Retinal pigment epithelial cell (primary cell): ENCODE results near the gene VWA5B1.

Experiments used
- DNase-seq: peaks from one replicate; pipeline ENCODE4 v3.0.0-alpha.2; 2010; ENCODE audit warnings: low read depth
- H3K4me3 ChIP-seq: 2 replicates; pipeline ENCODE4 v1.5.1; 2011; ENCODE audit warnings: mild to moderate bottlenecking, low read length, control low read depth, moderate library complexity
- TF ChIP-seq, protein P1 (sequence below): conservative IDR thresholded peaks from 2 replicates; pipeline ENCODE4 v1.5.1; 2011; ENCODE audit warnings: low read depth, low read length, control low read depth, inconsistent platforms

The VWA5B1 gene

DNA sequence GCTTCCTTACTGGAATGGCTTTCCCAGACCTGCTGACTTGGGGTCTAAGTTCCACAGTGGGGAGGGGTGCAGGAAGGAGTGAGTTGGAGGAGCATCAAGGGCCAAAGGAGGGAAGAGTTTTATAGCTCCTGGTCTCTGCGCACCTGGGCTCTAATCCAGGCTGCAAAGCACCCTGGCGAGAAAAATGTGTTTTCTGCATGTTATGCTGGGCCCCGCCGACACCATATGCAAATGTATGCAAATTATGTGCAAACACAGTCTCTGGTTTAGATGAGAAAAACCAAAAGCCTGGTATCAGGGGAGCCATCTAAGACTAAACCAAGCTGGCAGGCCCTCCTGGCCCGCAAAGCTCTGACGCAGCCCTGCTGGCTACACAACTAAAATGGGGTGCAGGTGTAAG lies 95.0 kb downstream of the VWA5B1 start:
- TF ChIP-seq, protein P1, sequence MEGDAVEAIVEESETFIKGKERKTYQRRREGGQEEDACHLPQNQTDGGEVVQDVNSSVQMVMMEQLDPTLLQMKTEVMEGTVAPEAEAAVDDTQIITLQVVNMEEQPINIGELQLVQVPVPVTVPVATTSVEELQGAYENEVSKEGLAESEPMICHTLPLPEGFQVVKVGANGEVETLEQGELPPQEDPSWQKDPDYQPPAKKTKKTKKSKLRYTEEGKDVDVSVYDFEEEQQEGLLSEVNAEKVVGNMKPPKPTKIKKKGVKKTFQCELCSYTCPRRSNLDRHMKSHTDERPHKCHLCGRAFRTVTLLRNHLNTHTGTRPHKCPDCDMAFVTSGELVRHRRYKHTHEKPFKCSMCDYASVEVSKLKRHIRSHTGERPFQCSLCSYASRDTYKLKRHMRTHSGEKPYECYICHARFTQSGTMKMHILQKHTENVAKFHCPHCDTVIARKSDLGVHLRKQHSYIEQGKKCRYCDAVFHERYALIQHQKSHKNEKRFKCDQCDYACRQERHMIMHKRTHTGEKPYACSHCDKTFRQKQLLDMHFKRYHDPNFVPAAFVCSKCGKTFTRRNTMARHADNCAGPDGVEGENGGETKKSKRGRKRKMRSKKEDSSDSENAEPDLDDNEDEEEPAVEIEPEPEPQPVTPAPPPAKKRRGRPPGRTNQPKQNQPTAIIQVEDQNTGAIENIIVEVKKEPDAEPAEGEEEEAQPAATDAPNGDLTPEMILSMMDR, result no peak
- no peak overlapping the region for H3K4me3 ChIP-seq
- DNase-seq, result no peak

DNA sequence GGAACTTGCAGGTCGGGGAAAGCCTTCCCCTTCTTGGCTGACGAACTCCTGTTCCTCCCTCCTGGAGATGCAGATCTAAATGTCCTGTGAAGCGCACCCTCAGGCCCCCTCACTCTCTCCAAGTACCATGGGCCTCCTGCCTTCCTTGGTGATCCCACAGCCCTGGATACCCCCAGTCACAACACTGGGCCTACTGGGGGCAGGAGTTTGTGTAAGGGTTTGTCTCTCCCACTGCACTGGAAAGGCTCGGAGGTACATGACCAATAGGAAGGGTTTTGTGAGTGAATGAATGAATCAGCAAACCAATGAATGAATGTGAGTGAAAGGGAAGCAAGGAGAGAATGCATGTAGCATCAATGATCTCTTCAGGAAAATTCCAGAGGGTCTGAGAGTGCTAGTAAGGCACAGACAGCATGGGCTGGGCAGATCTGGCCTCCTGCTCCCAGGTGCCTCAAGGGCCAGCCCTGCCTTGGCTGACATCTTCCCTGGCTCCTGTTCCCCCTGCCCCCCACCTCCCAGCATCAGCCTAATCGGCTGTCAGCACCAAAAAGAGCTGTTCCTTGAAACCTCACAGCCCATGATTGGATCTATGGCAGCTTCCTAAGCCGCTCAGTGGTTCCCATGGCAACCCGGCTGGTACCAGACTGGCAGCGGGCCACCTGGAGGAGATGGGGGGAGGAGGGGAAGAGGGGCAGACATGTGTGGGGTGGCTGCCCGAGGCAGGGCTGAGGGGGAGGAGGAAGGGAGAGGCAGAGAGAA lies 95.8 kb downstream of the VWA5B1 start:
- TF ChIP-seq, protein P1, result no peak

DNA sequence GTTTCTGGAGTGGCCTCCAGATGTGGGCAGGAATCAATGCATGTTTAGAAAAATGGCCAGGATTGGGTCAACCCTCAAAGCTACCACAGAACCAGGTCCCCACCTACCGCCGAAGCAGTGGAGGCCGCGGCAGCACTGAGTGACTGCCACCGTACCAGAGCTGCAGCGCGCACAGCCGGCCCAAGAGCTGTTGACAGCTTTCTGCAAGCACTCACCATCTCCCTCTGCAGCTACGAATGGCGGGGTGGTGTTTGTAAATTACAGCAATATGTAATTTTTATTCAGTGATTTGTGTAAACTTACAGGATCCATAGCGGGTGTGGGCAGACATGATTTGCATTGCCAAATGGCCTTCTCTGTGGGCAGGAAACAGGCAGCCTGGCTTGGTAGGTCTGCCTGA lies 98.9 kb downstream of the VWA5B1 start:
- H3K4me3 ChIP-seq, result no peak overlapping the region
- TF ChIP-seq, protein P1, result no peak
- DNase-seq, result no peak

More for the DNA sequence above, 95.8 kb downstream of the VWA5B1 start:
- H3K4me3 ChIP-seq, result no peak overlapping the region
- DNase-seq, result no peak

DNA sequence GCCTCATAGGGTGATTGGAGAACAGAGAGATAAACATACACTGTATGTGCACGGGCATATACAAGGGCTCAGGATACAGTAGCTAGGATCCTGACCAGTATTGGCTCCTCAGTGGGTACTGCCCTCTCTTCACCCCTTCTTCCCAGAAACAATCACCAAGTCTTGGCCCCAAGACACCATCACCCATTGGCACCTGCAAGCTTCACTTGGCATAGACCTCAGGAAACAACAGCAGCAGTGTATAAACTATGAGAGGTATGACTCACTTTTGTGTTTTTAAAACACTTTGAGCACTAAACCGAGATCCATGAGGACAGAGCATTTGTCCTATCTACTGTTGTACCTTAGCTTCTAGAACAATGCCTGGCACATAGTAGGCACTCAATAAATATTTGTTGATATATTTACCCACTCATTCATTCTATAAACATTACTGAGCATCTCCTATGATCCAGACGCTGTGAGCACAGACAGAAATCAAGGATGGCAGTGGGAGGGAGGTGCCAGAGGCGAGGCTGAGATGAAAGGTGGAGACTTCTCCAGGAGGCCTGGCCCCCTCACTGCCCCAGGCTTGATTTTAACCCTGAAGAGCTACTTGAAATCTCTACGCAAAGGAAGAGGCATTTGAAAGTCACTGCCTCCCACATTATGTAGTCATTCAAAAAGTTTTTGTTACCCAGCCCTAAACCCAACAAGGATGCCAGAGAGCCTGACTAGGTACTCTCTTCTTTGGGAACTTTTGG lies 100.1 kb downstream of the VWA5B1 start:
- TF ChIP-seq, protein P1, result no peak
- no peak for DNase-seq
- H3K4me3 ChIP-seq, result no peak overlapping the region

DNA sequence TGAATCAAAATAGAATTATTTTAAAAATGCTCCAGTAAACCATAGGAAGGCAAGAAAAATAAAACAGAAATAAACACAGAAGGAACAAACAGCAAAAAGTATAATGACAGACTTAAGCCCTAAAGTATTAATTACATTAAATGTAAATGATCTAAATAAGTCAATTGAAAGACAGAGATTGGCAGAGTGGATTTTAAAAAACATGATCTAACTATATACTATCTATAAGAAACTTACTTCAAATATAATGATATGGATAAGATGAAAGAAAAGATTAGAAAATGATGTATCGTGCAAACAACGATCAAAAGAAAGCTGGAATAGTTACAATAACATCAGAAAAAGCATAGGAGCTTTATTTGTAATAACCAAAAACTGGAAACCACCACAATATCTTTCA lies 104.6 kb downstream of the VWA5B1 start:
- H3K4me3 ChIP-seq, result no peak overlapping the region
- TF ChIP-seq, protein P1, result no peak
- no peak for DNase-seq

DNA sequence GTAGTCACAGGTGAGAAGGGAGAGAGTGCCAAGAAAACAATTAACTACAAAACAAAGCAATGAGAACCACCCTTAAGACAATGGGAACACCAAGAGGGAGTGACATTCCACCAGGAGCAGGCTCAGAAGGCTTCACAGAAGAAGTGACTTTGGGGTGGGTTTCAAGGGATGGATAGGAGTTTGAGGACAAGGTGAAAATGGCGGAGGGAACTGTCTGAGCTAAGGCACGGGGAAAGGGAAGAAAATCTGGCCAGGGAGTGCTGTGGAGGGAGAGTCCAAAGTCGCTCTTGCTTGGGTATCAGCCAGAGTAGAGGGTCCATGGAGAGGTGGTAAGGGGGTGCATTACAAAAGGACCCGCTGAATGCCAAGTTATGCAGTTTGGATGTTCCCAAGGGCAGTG lies 108.1 kb downstream of the VWA5B1 start:
- H3K4me3 ChIP-seq, result no peak overlapping the region
- TF ChIP-seq, protein P1, result no peak
- DNase-seq, result no peak

DNA sequence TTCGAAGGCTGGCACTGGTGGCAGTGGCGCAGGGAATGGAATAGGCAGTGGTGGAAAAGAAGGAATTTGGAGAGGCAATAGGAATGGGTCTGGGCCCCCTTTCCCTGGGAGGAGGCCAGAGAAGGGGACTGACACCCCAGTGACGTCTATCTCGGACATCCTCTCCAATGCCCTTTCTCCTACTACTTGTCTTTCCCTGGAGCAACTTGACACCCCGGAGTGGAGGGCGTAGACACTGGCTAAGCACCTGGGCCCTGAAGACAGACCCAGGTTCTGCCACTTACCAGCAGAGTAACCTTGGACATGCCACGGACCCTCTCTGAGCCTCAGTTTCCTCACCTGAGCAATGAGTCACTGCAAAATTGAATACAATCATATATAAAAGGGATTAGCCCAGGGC lies 108.5 kb downstream of the VWA5B1 start:
- DNase-seq, result no peak
- TF ChIP-seq, protein P1, result no peak
- no peak overlapping the region for H3K4me3 ChIP-seq
